Measurements from ENCODE around the gene ABTB2.
A peak's percentile ranks its signal among the peaks of the same experiment; 100 is the strongest.
"Not testable (repeated sequence)": the region's sequence is repeated elsewhere in the genome, so short reads cannot be mapped to it uniquely, and the experiment has no call there.

The ABTB2 gene

DNA sequence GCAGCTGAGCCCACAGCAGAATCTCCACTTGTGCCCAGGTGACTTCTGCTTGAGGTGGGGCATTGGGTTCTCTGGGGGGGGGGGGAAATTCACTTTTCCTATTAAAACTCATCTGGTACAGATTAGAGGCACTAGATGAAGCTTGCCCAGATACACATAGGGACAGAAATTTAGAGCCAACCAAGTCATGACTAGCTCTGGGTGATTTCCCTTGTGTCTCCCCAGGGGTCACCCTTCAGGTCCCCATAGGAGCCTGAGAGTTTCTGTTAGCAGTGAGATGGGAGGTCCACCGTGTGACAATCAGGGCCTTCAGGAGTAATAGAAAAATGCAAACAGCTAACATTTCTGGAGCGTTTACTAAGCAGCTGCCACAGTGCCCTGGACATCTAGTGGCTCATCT is 175.4 kb downstream of the ABTB2 start:
- DNase-seq = no peak

DNA sequence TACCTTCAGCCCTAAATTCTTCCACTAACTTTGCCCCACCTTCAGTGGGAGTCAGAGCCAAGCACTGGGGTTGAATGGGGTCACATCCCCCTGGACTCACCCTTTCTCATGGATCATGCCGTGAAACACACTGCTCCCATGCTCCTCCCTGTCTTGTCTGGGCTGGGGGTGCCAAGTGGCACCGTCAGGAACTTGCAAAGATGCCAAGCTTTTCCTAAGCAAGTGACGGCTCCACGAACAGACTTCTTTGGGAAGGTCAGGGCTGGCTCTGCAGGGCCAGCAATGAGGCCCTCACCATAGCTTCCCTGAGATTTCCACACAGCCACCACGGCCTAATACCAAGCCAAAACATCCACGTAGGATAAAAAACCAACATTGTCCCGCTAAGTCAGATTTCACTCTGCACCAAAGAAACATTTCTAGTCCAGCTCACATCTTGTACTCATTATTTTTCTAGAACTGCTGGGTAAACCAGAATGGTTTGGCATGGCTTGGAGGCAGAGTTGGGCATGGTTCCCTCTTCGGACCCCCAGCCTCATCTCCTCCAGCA is 175.9 kb downstream of the ABTB2 start:
- no peak for DNase-seq

DNA sequence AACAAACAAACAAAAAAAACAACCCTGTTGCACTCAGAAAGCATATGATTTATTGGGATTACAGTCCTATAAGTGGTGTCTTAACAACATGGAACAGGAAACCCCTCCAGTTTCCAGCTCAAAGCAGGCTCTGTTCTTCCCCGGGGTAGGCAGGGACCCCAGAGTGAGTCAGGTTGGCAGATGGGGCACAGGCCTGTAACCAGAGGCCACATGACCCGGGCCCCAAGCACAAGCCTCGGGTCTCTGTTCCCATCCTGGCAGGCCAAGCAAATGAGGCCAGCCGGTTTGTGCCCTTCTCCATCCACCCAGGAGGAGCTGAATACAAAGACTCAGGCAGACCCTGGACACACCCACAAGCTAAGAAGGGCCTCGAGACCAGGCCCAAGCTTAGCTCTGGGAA is 176.6 kb downstream of the ABTB2 start:
- DNase-seq = no peak

DNA sequence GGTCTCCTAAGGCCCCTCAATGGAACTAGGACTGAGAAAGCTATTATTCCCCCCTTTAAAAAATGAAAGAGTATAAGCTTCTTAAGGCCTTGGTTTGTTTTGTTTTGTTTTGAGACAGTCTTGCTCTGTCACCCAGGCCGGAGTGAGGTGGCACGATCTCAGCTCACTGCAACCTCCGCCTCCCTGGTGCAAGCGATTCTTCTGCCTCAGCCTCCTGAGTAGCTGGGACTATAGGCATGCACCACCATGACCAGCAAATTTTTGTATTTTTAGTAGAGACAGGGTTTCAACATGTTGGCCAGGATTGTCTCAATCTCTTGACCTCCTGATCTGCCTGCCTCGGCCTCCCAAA is 177.0 kb downstream of the ABTB2 start:
- DNase-seq = not testable (repeated sequence)

DNA sequence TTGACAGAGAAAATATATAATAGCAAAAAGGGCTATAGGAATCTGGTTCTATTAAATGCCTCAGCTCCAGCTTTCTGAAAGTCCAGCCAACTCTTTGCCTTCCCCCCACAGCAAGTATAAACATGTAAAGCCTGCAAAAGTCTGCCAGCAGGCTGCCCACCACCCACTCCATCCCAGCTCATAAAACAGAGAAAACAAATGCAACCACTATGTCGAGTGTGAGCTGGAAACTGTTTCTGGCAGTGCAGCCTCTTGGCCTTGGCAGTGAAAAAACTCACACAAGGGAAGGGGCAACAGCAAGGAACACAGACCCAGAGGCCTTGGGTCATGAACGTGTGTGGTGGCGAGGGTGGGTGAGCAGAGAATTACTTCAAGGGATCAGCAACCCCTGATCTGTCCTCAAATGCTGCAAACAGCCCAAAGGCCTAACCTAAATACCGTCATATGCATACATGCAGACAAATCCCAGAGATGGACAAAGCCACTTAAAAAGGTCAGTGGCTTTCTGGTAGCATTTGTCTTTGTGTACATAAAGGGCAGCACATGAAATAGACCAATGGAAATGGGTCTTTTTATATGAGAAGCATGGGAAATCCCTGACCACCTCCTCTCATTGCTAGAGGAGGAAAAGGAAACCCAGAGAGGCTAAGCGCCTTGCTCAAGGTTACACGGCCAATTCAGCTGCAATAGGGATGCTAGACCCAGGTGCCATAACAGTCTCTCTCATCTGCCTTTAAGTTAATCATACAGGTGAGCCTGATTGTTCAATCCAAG is 177.6 kb downstream of the ABTB2 start:
- DNase-seq = no peak

DNA sequence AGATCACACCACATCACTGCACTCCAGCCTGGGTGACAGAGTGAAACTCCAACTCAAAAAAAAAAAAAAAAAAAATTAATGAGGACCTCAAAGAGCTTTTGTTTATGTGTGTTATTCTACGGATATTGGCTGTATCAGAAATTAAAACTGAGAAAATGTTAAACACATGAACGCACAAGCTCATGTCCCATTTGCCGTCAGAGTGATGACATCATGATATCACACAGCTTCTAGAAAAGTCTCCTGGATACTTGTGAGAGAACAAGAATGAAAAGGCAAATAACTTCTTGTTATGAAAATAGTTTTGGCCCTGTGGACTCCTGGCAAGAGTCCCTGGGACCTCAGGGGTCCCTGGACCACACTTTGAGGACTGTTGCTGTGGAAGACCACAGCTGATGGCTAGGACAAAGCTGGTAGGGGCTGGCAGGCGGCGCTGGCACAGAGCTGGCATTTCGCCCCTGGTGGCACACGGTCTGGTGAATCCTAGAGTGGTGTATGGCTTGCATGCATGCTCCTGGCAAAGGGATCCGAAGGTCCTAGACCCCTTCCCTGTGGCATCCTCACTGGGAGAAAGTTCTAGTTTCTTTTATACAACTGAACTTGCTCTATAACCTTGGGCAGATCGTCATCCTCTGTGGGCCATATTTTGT is 178.7 kb downstream of the ABTB2 start:
- DNase-seq = no peak

DNA sequence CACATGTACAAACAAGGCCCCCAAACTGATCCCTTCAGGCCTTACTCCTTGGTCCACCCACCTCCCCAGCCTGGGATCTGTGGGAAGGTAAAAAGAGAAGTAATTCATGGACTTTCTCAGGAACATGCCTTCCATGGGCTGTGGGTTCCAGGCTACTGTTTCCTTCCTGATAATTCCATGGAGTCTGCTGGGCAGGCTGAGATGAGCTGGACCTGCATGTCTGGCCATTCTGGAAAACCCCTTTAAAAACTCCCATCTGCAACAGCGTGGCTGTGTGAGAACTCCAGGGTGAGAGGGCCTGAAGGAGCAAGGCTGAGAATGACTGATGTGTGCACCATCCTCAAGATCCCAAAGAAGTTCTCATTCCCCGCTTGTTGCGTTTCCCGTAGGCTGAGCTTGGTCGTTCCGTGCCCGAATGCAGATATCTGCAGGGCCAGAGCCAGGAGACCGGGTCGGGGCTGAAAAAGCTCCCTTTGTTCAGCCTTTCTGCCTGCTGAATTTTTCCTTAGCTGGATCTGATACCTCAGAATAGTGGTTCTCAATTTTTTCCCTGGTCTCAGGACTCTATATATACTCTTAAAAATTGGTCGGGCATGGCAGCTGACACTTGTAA is 179.5 kb downstream of the ABTB2 start:
- DNase-seq = no peak

DNA sequence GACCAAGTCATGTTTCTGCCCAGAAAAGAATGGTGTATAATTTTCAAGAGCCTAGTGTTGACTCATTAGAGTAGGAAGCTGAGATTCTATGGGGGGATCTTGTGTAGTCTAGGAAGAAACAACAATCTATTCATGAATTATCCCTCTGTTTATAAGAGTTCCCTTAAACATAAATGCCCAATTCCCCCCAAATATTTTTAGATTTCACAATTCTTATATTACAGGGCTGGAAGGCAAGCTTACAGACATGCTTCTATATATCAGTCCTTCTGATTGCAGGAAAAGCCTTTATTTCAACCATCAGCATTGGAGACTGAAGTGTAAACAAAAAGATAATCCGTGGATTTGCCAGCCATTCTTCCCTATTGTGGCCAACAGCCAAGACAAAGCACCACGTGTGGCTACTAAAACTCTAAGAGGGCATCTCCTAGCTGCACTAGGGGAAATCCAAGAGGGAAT is 181.0 kb downstream of the ABTB2 start:
- DNase-seq = no peak

DNA sequence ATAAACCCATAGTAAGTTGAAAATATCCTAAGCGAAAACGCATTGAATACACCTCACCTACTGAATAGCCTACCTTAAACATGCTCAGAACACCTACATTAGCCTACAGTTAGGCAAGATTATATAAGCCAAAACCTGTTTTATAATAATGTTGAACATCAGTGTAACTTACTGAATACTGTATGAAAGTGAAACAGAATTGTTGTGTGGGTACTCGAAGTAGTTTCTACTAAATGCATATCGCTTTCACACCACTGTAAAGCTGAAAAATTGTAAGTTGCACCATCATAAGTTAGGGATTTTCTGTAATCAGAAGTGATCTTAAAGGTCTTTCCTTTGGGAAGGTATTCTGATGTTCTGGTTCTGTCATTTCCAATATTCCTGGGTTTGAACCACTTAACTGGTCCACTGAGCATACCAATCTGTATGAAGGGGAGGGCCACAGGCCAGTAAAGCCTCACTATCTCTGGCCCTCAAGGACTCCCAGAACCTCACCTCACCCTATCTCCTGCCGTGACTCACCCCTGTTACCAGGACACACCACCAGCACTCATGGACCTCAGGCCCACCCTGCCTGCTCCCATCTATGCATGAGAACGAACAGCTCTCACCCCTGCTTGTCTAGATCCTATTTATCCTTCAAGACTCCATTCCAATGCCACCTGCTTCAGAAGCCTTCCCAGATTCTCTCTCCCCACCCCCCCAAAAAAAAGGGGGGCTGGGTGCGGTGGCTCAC is 182.4 kb downstream of the ABTB2 start:
- no peak for DNase-seq

DNA sequence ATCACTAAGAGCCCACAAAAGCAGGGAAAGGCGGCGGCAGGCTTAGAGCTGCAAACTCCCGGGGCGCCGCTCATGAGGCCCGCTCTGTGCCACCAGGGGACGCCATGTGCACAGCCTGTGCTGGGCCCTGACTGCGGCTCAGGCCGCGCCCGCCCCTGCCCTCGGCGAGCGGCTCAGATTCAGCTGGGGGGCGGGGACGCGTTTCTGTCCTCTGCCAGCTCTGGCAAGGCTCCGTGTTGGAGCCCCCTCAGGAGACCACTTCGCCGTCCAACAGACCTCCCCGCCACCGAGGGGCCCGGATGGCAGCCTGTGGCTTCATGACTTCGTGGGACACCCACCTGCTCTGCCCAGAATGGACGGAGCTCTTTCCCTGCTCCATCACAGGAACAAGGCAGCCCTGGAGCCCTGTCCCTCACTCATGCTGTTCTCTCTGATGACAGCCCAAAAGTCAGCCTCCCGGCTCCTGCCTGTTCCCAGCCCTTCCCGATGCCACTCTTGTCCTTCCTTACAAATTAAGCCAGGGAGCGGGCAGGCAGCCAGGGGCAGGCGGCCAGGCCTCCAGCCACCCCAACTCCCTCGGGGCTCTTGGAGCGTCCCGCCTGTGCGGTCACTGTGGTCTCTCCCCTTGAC is 183.3 kb downstream of the ABTB2 start:
- peak; percentile 85 to 89 for DNase-seq

DNA sequence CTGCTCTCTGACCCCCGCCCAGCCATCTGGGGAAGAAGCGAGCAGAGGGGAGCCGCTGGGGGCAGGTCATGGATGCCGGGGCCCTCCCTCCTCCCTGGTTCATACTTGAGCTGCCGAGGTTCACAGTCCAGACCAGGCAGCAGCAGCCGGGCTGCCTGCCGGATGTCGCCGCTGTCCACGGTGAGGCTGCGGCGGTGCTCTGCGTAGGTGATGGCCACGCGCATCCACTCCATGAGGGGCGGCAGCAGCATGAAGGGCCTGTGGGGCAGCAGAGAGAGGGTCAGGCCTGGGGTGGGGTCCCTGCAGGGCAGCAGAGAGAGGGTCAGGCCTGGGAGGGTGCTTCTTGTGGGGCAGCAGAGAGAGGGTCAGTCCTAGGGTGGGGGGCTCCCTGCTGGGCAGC is 184.8 kb downstream of the ABTB2 start:
- DNase-seq = no peak

DNA sequence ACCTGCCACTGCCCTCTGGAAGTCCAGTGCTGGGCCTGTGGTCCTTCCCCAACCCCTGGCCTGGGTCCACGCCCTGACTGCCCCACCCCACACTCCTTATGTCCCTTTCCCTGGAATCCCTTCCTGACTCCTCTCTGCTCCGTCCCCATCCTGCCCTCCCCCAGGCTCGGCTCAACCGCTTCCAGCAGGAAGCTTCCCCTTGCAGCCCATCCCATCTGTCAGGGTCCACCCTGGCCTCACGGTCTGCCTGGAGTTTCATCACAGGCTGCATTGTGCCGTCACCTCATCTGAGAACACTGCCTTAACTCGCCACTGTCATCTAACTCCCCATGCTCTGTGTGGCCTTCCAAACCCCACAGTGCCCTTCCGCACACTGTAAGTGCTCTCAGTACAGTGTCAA is 188.1 kb downstream of the ABTB2 start:
- DNase-seq = no peak

DNA sequence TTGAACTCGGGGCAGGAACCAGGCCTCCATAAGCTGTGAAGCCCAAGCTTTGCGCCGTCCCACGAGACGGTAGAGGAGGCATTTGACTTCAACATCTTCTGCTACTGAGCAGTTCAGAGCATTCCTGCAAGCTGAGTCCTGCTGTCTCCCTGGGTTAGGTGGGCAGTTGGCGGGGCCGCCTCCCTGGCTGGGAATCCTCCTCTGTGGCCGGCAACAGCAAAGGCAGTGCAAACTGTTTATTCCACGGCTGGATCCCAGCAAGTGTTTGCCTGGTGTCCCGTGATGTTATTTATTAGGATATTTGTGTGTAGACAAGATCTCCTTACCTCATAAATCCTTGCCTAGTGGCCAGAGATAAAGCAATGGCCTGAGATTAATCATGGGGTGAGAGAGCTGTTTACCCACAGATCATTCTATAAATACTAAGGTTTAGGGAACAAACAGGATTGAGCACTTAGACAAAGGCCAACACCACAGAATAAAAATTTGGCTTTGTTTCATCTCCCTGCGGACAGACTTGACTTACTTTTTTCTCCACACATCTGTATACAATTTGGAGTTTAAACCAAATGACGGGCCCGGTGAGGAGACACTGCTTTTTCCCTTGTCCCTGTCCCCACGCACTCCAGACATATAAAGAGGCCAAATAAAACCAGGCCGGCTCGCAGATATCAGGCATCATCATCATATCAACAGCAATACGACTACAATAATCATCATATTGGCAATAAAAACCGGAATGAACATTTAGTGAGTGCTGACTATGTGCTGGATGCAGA is 189.0 kb downstream of the ABTB2 start:
- DNase-seq = no peak

DNA sequence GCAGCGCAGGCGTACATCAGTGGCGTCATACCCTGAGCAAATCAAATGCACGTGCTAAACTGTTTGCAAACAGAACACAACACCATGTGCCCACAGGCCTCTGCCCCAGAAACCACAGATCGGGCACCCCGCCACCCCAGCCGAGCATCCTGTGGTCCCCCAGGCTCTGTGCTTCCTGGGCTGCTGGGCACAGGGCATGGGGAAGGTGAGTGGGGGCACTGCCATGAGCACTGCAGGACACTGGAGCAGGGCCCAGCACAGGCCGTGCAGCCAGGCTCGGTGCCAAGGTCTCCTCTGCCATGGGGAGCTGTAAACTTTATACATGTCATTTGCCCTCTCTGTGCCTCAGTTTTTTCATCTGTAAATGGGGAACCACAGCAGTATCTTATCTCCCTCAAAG is 189.8 kb downstream of the ABTB2 start:
- no peak for DNase-seq

DNA sequence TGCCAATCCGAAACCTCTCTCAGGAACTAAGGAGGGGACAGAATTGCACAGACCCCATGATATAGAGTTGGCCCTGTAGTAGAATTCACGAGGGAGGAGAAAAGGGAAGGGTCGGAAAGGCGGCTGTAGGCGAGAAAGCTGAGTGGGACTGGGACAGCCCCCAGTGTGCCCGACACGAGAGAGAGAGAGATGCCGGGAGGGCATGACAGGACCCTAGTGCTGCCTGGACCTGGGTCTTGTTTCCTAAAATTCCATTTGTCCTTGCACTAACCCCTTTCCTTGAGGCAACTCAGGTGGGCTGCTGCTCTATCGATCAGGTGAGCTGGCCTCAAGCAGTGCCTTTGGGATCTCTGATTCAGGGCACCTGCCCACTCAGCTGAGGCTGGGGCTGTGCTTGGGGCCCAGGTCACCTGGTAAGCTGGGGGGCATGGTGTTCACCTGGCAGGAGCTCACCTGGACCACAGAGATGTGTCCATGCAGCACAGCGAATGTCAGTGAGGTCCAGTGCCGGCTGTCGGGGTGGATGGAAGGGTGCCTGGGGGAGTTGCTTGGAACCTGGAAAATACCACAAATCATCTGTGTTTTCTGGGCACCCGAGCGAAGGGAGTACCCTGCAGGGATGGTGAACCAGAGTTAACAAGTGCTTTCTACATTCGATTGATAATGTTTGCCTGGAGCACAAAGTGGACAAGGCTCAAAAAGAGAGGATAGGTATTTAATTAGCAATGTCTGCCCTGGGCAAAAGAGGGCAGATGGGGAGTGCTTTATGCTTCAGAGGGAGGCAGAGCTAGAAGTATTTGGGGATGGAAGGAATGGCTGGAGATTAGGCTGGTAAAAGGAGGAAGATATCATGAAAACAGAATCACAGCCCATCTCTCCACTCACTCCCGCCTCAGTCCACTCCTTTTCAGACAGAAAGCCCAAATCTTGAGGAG is 190.7 kb downstream of the ABTB2 start:
- DNase-seq = no peak

DNA sequence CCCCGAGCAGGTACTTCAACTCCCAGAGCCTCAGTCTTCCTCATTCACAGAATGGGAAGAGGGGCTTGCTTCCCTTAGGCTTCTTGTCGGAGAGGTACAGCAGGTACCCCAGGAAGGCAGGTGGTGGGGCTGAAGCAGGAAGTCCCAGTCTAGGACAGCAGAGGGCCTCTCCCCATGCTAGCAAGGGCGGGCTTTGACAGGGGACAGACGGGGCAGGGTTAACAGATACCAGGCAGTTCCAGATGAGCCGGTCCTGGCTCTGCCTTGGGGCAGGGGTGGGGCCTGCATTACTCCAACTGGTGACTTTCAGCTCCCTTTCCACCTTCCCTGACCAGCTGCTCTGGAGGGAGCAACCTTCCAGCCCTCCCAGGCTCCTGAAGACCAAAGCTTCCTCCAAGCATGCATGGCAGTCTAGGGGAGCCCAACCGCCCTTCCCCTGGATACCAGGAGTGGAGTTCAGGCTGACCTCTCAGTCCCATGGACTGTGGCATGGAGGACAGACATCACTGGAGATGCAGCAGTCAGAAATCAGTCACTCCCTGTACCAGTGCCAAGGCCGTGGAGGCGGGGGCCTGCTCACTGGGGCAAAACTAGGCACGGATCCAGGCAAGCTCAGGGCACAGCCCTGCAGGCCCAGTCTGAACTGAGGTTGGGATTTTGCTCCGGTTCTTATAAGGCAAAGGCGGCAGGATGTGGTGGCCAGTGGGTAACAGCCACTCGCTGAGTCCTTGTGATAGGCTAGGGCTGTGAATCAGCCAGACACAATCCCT is 191.8 kb downstream of the ABTB2 start:
- no peak for DNase-seq

DNA sequence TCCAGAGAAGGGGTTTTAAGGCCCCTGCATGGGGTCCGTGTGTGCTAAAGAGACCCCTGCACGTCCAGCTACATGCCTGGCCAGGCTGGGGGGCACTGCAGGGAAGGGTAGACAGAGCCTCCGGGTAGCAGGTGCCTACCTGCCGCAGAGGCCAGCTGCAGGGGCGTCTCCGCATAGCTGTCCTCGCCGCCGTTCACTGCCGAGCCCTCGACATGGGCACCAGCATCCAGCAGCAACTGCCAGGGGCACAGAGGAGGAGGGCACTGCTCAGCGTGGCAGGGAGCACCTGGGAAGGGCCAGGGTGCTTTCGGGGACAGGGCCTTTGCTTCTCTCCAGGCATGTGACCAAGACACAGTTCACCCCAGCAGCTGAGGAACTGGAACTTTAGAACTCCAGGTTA is 192.7 kb downstream of the ABTB2 start:
- DNase-seq = no peak

DNA sequence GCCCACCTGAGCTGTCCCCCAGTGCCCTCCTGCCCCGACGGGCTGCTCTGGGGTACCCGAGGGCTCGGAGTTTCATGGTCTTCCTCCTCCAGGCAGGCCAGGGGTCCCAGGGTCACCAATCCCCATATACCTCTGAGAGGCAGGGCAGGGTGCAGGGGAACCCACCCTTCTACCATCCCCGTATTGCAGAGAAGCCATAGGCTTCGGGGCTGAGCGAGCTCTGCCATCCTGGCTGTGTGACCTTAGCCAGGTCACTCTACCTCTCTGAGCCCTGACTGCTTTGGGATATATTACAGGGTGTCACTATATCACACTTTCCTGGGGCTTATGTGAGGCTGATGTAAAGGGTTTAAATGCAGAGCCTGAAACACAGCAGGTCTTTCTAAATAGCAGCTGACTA is 195.0 kb downstream of the ABTB2 start:
- no peak for DNase-seq

DNA sequence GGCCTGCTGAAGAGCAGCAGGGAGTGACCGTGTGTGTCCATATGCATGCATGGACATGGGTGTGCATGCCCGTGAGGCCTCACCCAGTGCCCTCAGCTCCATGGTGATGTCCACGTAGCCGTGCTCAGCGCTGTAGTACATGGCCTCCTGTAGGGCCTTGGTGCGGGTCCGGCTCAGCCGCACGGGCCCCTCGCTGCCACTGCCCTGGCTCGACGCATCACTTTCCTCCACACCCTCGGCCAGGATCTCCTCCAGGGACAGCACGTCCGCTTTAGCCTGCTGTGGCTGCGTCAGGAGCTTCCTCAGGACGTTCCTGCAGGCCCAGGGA is 195.4 kb downstream of the ABTB2 start:
- DNase-seq = no peak

DNA sequence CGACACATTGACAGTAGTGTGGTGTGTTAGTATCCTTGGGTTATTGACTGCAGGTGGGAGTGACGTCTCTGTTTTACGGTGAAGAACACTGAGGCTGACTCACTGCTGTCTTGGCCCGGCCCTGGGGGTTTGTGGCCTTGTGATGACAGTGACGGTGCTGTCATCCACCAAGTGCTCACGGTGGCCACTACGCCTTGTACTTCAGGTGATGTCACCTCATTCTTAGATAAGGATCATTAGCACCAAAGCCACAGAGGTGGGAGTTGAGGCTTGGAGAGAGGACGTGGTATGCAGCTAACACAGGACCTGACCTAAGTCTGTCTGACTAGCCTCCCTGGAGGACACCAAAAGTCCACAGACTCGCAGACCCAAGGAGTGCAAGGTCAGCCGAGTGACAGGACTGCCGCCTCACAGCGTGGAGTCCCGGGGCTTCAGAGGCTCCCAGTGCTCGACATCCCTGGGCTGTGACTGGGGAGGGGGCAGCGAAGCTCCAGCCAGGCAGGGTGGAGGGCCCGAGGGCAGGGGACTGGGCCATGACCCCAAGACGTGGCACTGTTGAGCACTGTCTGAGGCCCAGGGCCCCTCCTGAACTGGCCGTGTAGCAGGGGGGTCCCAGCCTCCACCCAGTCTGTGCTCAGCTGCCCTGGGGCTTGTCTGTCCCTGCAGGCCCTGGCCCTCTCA is 195.9 kb downstream of the ABTB2 start:
- DNase-seq = peak; percentile 32 to 51
